HG03558 (cell line): ENCODE results near the gene MRPS26.
"Not testable (repeated sequence)": the region's sequence is repeated elsewhere in the genome, so short reads cannot be mapped to it uniquely, and the experiment has no call there.

Experiments used
- ATAC-seq: cut with Tn5 transposase; IDR thresholded peaks from one replicate; pipeline ENCODE4 v1.9.1; 2021; ENCODE audit warnings: moderate number of reproducible peaks; ENCODE audit not compliant: unreplicated experiment; ENCODE audit errors: extremely low read depth

MRPS26 gene

GRCh38 chr20:3071610-3072529, 26.0 kb downstream of the MRPS26 start, which contains the start of gene OXT:
Gene OXT, plus strand, starts transcription at chr20:3071620. Its CDS starts 36 bp downstream, at chr20:3071656.
- no peak for ATAC-seq

GRCh38 chr20:3072530-3073250, 26.8 kb downstream of the MRPS26 start:
- ATAC-seq: no peak

- ATAC-seq: not testable (repeated sequence)
Observed at GRCh38 chr20:3073251-3073643, 27.4 kb downstream of the MRPS26 start.

- no peak for ATAC-seq
Observed at GRCh38 chr20:3074812-3075211, 29.0 kb downstream of the MRPS26 start.

- ATAC-seq: not testable (repeated sequence)
Observed at GRCh38 chr20:3075315-3075714, 29.5 kb downstream of the MRPS26 start.

GRCh38 chr20:3077618-3078134, 31.8 kb downstream of the MRPS26 start:
- no peak for ATAC-seq

- ATAC-seq: no peak
Observed at GRCh38 chr20:3080939-3081388, 35.1 kb downstream of the MRPS26 start.

- ATAC-seq: no peak
Observed at GRCh38 chr20:3081641-3082040, 35.8 kb downstream of the MRPS26 start.

- no peak for ATAC-seq
Observed at GRCh38 chr20:3082306-3082951, 36.6 kb downstream of the MRPS26 start.

GRCh38 chr20:3082955-3083952, 37.4 kb downstream of the MRPS26 start:
- ATAC-seq: no peak

GRCh38 chr20:3084283-3084985, 38.6 kb downstream of the MRPS26 start, which contains the start of gene AVP:
Gene AVP, minus strand, starts transcription at chr20:3084724. Its CDS starts 50 bp downstream, at chr20:3084674.
- ATAC-seq: no peak

- no peak for ATAC-seq
Observed at GRCh38 chr20:3084986-3085360, 39.1 kb downstream of the MRPS26 start.

- no peak for ATAC-seq
Observed at GRCh38 chr20:3085571-3086072, 39.8 kb downstream of the MRPS26 start.

GRCh38 chr20:3088031-3088430, 42.2 kb downstream of the MRPS26 start:
- no peak for ATAC-seq

GRCh38 chr20:3090565-3090964, 44.7 kb downstream of the MRPS26 start:
- no peak for ATAC-seq

- ATAC-seq: no peak
Observed at GRCh38 chr20:3092611-3093379, 46.9 kb downstream of the MRPS26 start.

- no peak for ATAC-seq
Observed at GRCh38 chr20:3093861-3094361, 48.1 kb downstream of the MRPS26 start.
